ENCODE measurements around the gene DNAH17. TPM values are rescaled to one million over a fixed set of nuclear protein-coding genes. Genes with fewer than 3 reads are reported as not detected.

The DNAH17 gene
- total and polyA plus RNA-seq, 2 of the 13 experiments (the other 11 are each of a cell fraction or from before 2014, with no cell fraction given) = 0.86 to 1.6 TPM

- TF ChIP-seq, protein P1, sequence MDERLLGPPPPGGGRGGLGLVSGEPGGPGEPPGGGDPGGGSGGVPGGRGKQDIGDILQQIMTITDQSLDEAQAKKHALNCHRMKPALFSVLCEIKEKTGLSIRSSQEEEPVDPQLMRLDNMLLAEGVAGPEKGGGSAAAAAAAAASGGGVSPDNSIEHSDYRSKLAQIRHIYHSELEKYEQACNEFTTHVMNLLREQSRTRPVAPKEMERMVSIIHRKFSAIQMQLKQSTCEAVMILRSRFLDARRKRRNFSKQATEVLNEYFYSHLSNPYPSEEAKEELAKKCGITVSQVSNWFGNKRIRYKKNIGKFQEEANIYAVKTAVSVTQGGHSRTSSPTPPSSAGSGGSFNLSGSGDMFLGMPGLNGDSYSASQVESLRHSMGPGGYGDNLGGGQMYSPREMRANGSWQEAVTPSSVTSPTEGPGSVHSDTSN (CRISPR knock-in tag; IDR thresholded peaks at IDR 0.05) = no peak; the same call in 1 of the 2 replicates
- TF ChIP-seq, protein P2, sequence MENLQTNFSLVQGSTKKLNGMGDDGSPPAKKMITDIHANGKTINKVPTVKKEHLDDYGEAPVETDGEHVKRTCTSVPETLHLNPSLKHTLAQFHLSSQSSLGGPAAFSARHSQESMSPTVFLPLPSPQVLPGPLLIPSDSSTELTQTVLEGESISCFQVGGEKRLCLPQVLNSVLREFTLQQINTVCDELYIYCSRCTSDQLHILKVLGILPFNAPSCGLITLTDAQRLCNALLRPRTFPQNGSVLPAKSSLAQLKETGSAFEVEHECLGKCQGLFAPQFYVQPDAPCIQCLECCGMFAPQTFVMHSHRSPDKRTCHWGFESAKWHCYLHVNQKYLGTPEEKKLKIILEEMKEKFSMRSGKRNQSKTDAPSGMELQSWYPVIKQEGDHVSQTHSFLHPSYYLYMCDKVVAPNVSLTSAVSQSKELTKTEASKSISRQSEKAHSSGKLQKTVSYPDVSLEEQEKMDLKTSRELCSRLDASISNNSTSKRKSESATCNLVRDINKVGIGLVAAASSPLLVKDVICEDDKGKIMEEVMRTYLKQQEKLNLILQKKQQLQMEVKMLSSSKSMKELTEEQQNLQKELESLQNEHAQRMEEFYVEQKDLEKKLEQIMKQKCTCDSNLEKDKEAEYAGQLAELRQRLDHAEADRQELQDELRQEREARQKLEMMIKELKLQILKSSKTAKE (CRISPR knock-in tag; IDR thresholded peaks at IDR 0.05; ENCODE audit: borderline replicate concordance) = peak; percentile 95; the same call in 1 of the 2 replicates
- TF ChIP-seq ZNF644 (CRISPR knock-in tag; IDR thresholded peaks at IDR 0.05; ENCODE audit: low read depth) = peak; percentile 23; the same call in 1 of the 2 replicates
- peak; percentile 95 for TF ChIP-seq ZMYM4 (CRISPR knock-in tag; IDR thresholded peaks at IDR 0.05)
- no peak for TF ChIP-seq ZKSCAN5 (CRISPR knock-in tag; IDR thresholded peaks at IDR 0.05)
- peak; percentile 56; the same call in 1 of the 2 replicates for TF ChIP-seq ZNF709 (CRISPR knock-in tag; IDR thresholded peaks at IDR 0.05)
- no peak for TF ChIP-seq FOSL1 (CRISPR knock-in tag; IDR thresholded peaks at IDR 0.05; ENCODE audit: borderline replicate concordance)
- peak; percentile 82; the same call in 1 of the 2 replicates for TF ChIP-seq ETV5 (CRISPR knock-in tag; IDR thresholded peaks at IDR 0.05; ENCODE audit: borderline replicate concordance)
- TF ChIP-seq, protein P3, sequence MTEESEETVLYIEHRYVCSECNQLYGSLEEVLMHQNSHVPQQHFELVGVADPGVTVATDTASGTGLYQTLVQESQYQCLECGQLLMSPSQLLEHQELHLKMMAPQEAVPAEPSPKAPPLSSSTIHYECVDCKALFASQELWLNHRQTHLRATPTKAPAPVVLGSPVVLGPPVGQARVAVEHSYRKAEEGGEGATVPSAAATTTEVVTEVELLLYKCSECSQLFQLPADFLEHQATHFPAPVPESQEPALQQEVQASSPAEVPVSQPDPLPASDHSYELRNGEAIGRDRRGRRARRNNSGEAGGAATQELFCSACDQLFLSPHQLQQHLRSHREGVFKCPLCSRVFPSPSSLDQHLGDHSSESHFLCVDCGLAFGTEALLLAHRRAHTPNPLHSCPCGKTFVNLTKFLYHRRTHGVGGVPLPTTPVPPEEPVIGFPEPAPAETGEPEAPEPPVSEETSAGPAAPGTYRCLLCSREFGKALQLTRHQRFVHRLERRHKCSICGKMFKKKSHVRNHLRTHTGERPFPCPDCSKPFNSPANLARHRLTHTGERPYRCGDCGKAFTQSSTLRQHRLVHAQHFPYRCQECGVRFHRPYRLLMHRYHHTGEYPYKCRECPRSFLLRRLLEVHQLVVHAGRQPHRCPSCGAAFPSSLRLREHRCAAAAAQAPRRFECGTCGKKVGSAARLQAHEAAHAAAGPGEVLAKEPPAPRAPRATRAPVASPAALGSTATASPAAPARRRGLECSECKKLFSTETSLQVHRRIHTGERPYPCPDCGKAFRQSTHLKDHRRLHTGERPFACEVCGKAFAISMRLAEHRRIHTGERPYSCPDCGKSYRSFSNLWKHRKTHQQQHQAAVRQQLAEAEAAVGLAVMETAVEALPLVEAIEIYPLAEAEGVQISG (CRISPR knock-in tag; IDR thresholded peaks at IDR 0.05) = peak; percentile 88
- peak; percentile 97 for TF ChIP-seq SKI (IDR thresholded peaks at IDR 0.05; ENCODE audit: partially characterized antibody)
- TF ChIP-seq SALL2 (CRISPR knock-in tag; IDR thresholded peaks at IDR 0.05) = peak; percentile 85
- TF ChIP-seq ZNF124 (CRISPR knock-in tag; IDR thresholded peaks at IDR 0.05) = peak; percentile 94
- TF ChIP-seq ZNF512B (CRISPR knock-in tag; IDR thresholded peaks at IDR 0.05; ENCODE audit: borderline replicate concordance) = peak; percentile 89; the same call in 1 of the 2 replicates
- TF ChIP-seq ZC3H4 (CRISPR knock-in tag; IDR thresholded peaks at IDR 0.05; ENCODE audit: borderline replicate concordance) = peak; percentile 62; the same call in 1 of the 2 replicates
- peak; percentile 98 for TF ChIP-seq ARID5B (CRISPR knock-in tag; IDR thresholded peaks at IDR 0.05)
These were observed 155.5 kb downstream of the DNAH17 start (continued) for GRCh38 chr17:78421534-78422266.

Measured in HepG2 (cell line).